Stimulated activated memory B cell treated with anti-CD40 and anti-IgM and Interleukin-4, amounts not matched to agents 10 μg/mL and 1 μg/mL and 100 μg/mL, for 72 hours (primary cell): ENCODE measurements around the gene RNF223.
"Not testable (repeated sequence)": the region's sequence is repeated elsewhere in the genome, so short reads cannot be mapped to it uniquely, and the experiment has no call there.

Experiments used
- ATAC-seq: fragments of 150-1000 bp; cut with Tn5 transposase; 2 replicates; pipeline ENCODE4 v1.10.0; 2021
- H3K27ac Mint-ChIP-seq: one replicate; pipeline ENCODE4 v1.8.0; 2022; ENCODE audit warnings: mild to moderate bottlenecking, mixed read lengths
- H3K27me3 Mint-ChIP-seq: one replicate; pipeline ENCODE4 v1.8.0; 2022; ENCODE audit warnings: mixed read lengths
- H3K36me3 Mint-ChIP-seq: one replicate; pipeline ENCODE4 v1.8.0; 2022; ENCODE audit warnings: mixed read lengths
- H3K4me1 Mint-ChIP-seq: one replicate; pipeline ENCODE4 v1.8.0; 2022; ENCODE audit warnings: mixed read lengths
- H3K4me3 Mint-ChIP-seq: one replicate; pipeline ENCODE4 v1.8.0; 2022; ENCODE audit warnings: mild to moderate bottlenecking, moderate library complexity, mixed read lengths
- H3K9me3 Mint-ChIP-seq: one replicate; pipeline ENCODE4 v1.8.0; 2022; ENCODE audit warnings: mixed read lengths

RNF223 gene

GRCh38 chr1:1063945-1064831, 9.9 kb downstream of the RNF223 start:
- Mint-ChIP-seq H3K27me3 (peaks cover 17% of the 10 kb centered on the region), H3K9me3 (no peaks in the 10 kb centered on the region), H3K4me3 (peak overlapping the region; percentile 78), H3K27ac (peak overlapping the region; percentile 84), H3K4me1 (peaks cover 53% of the 10 kb centered on the region), H3K36me3 (peaks cover 11% of the 10 kb centered on the region)
- ATAC-seq = peak; percentile 81

GRCh38 chr1:1063261-1063944, 10.7 kb downstream of the RNF223 start:
- Mint-ChIP-seq H3K4me3 (peak overlapping the region; percentile 80), H3K4me1 (peaks cover 58% of the 10 kb centered on the region), H3K9me3 (no peaks in the 10 kb centered on the region), H3K27ac (peak overlapping the region; percentile 84), H3K36me3 (peaks cover 9% of the 10 kb centered on the region), H3K27me3 (peaks cover 25% of the 10 kb centered on the region)
- ATAC-seq = no peak

GRCh38 chr1:1062348-1063163, 11.6 kb downstream of the RNF223 start:
- H3K36me3 Mint-ChIP-seq = peaks cover 5% of the 10 kb centered on the region
- peaks cover 62% of the 10 kb centered on the region for H3K4me1 Mint-ChIP-seq
- ATAC-seq = no peak
- peaks cover 33% of the 10 kb centered on the region for H3K27me3 Mint-ChIP-seq
- peak overlapping the region; percentile 84 for H3K27ac Mint-ChIP-seq
- H3K9me3 Mint-ChIP-seq = no peaks in the 10 kb centered on the region
- H3K4me3 Mint-ChIP-seq = peak overlapping the region; percentile 80

GRCh38 chr1:1061682-1062345, 12.3 kb downstream of the RNF223 start:
- Mint-ChIP-seq H3K4me3 (peak overlapping the region; percentile 80), H3K36me3 (peaks cover 5% of the 10 kb centered on the region), H3K9me3 (no peaks in the 10 kb centered on the region), H3K27me3 (peaks cover 41% of the 10 kb centered on the region), H3K27ac (peak overlapping the region; percentile 84), H3K4me1 (peaks cover 62% of the 10 kb centered on the region)
- ATAC-seq = no peak

GRCh38 chr1:1060281-1061000, 13.7 kb downstream of the RNF223 start:
- Mint-ChIP-seq H3K4me3 (peak overlapping the region; percentile 77), H3K9me3 (no peaks in the 10 kb centered on the region), H3K4me1 (peaks cover 59% of the 10 kb centered on the region), H3K36me3 (peaks cover 8% of the 10 kb centered on the region), H3K27ac (peak overlapping the region; percentile 63), H3K27me3 (peaks cover 53% of the 10 kb centered on the region)
- ATAC-seq = no peak

GRCh38 chr1:1059494-1060280, 14.4 kb downstream of the RNF223 start:
- H3K4me3 Mint-ChIP-seq = peak overlapping the region; percentile 77
- H3K27ac Mint-ChIP-seq = peak overlapping the region; percentile 63
- ATAC-seq = peak; percentile 78
- H3K36me3 Mint-ChIP-seq = peaks cover 15% of the 10 kb centered on the region
- peaks cover 61% of the 10 kb centered on the region for H3K27me3 Mint-ChIP-seq
- H3K9me3 Mint-ChIP-seq = no peaks in the 10 kb centered on the region
- peaks cover 54% of the 10 kb centered on the region for H3K4me1 Mint-ChIP-seq

GRCh38 chr1:1058921-1059493, 15.1 kb downstream of the RNF223 start:
- Mint-ChIP-seq H3K36me3 (peaks cover 18% of the 10 kb centered on the region), H3K4me1 (peaks cover 48% of the 10 kb centered on the region)

GRCh38 chr1:1058088-1058905, 15.8 kb downstream of the RNF223 start:
- H3K4me1 Mint-ChIP-seq = peaks cover 46% of the 10 kb centered on the region
- peaks cover 22% of the 10 kb centered on the region for H3K36me3 Mint-ChIP-seq
- no peaks in the 10 kb centered on the region for H3K9me3 Mint-ChIP-seq
- peaks cover 62% of the 10 kb centered on the region for H3K27me3 Mint-ChIP-seq
- peak overlapping the region; percentile 83 for H3K4me3 Mint-ChIP-seq
- no peak for ATAC-seq
- H3K27ac Mint-ChIP-seq = peak overlapping the region; percentile 66

More at GRCh38 chr1:1058921-1059493, 15.1 kb downstream of the RNF223 start:
- H3K4me3 Mint-ChIP-seq = peak overlapping the region; percentile 83
- peak; percentile 51 for ATAC-seq
- H3K27me3 Mint-ChIP-seq = peaks cover 62% of the 10 kb centered on the region
- no peaks in the 10 kb centered on the region for H3K9me3 Mint-ChIP-seq
- peak overlapping the region; percentile 66 for H3K27ac Mint-ChIP-seq

- H3K4me3 Mint-ChIP-seq = peak overlapping the region; percentile 83
- H3K4me1 Mint-ChIP-seq = peaks cover 40% of the 10 kb centered on the region
Observed at GRCh38 chr1:1057769-1058087, 16.4 kb downstream of the RNF223 start.

GRCh38 chr1:1055841-1056736, 18.0 kb downstream of the RNF223 start:
- Mint-ChIP-seq H3K27ac (no peak overlapping the region), H3K27me3 (peaks cover 59% of the 10 kb centered on the region), H3K36me3 (peaks cover 37% of the 10 kb centered on the region), H3K4me3 (no peak overlapping the region), H3K4me1 (peaks cover 38% of the 10 kb centered on the region), H3K9me3 (no peaks in the 10 kb centered on the region)
- ATAC-seq = no peak

More at GRCh38 chr1:1057769-1058087, 16.4 kb downstream of the RNF223 start:
- not testable (repeated sequence) for H3K9me3 Mint-ChIP-seq, ATAC-seq
- Mint-ChIP-seq H3K36me3 (peaks cover 28% of the 10 kb centered on the region), H3K27ac (peak overlapping the region; percentile 66), H3K27me3 (peaks cover 62% of the 10 kb centered on the region)

- Mint-ChIP-seq H3K36me3 (peaks cover 32% of the 10 kb centered on the region), H3K4me3 (no peak overlapping the region), H3K9me3 (no peaks in the 10 kb centered on the region), H3K27me3 (peaks cover 48% of the 10 kb centered on the region), H3K4me1 (peaks cover 37% of the 10 kb centered on the region), H3K27ac (no peak overlapping the region)
- ATAC-seq = no peak
Observed at GRCh38 chr1:1054971-1055370, 19.1 kb downstream of the RNF223 start.
